ENCODE measurements around the gene TMEM220.

DNA sequence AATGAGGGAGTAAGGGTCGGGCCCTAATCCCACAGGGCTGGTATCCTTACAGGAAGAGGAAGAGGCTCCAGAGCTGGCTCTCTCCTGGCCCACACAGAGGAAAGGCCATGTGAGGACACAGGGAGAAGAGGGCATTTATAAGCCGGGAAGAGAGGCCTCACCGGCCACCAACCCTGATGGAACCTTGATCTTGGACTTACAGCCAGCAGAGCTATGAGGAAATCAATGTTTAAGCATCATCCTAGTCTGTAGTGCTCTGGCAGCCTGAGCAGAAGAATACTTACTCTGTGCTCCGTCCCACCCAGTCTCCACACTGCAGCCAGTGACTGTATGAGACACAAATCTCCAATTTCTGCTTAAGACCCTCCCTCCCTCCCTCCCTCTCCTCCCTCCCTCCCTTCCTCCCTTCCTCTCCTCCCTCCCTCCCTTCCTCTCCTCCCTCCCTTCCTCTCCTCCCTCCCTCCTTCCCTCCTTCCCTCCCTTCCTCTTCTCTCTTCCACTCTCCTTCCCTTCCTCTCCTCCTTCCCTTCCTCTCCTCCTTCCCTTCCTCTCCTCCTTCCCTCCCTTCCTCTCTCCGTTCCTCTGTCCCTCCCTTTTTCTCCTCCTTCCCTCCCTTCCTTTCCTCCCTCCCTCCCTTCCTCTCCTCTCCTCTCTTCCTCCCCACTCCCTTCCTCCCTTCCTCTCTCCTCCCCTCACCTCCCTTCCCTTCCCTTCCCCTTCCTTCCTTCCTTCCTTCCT, 8.9 kb upstream of the TMEM220 start:
- no peak for TF ChIP-seq TAF1 (IDR thresholded peaks at IDR 0.05; ENCODE audit: control insufficient read depth, extremely low read depth, insufficient read depth, low read length, severe bottlenecking)
- TF ChIP-seq, protein P1, sequence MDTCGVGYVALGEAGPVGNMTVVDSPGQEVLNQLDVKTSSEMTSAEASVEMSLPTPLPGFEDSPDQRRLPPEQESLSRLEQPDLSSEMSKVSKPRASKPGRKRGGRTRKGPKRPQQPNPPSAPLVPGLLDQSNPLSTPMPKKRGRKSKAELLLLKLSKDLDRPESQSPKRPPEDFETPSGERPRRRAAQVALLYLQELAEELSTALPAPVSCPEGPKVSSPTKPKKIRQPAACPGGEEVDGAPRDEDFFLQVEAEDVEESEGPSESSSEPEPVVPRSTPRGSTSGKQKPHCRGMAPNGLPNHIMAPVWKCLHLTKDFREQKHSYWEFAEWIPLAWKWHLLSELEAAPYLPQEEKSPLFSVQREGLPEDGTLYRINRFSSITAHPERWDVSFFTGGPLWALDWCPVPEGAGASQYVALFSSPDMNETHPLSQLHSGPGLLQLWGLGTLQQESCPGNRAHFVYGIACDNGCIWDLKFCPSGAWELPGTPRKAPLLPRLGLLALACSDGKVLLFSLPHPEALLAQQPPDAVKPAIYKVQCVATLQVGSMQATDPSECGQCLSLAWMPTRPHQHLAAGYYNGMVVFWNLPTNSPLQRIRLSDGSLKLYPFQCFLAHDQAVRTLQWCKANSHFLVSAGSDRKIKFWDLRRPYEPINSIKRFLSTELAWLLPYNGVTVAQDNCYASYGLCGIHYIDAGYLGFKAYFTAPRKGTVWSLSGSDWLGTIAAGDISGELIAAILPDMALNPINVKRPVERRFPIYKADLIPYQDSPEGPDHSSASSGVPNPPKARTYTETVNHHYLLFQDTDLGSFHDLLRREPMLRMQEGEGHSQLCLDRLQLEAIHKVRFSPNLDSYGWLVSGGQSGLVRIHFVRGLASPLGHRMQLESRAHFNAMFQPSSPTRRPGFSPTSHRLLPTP (IDR thresholded peaks at IDR 0.05; ENCODE audit: borderline replicate concordance, extremely low read depth, insufficient read length) = no peak

Measured in K562 (cell line).